GM10847 (cell line): Measurements from ENCODE around the gene PSMD1.

Experiments used
- POLR2A ChIP-seq: IDR thresholded peaks from 2 replicates; pipeline ENCODE4 v1.6.1; 2011; ENCODE audit not compliant: insufficient read length; ENCODE audit errors: extremely low read depth

PSMD1 gene

GRCh38 chr2:231177156-231178025 is 120.7 kb downstream of the PSMD1 start:
- no peak for TF ChIP-seq POLR2A

GRCh38 chr2:231181860-231182512 is 125.3 kb downstream of the PSMD1 start:
- no peak for TF ChIP-seq POLR2A

- TF ChIP-seq POLR2A = no peak
Measured at GRCh38 chr2:231182513-231182899, 125.8 kb downstream of the PSMD1 start.

GRCh38 chr2:231183851-231184250 is 127.2 kb downstream of the PSMD1 start:
- TF ChIP-seq POLR2A = no peak

- TF ChIP-seq POLR2A = no peak
Measured at GRCh38 chr2:231184319-231184718, 127.7 kb downstream of the PSMD1 start.

GRCh38 chr2:231185050-231185725 is 128.5 kb downstream of the PSMD1 start:
- TF ChIP-seq POLR2A = no peak

- TF ChIP-seq POLR2A = no peak
Measured at GRCh38 chr2:231185886-231186285, 129.2 kb downstream of the PSMD1 start.

- no peak for TF ChIP-seq POLR2A
Measured at GRCh38 chr2:231186325-231186724, 129.7 kb downstream of the PSMD1 start.

GRCh38 chr2:231187736-231188505 is 131.3 kb downstream of the PSMD1 start:
- no peak for TF ChIP-seq POLR2A

GRCh38 chr2:231188506-231189170 is 132.0 kb downstream of the PSMD1 start:
- no peak for TF ChIP-seq POLR2A

- no peak for TF ChIP-seq POLR2A
Measured at GRCh38 chr2:231189171-231189530, 132.5 kb downstream of the PSMD1 start.

GRCh38 chr2:231189571-231190495 is 133.2 kb downstream of the PSMD1 start:
- no peak for TF ChIP-seq POLR2A

GRCh38 chr2:231190531-231191197 is 134.0 kb downstream of the PSMD1 start:
- TF ChIP-seq POLR2A = no peak
